ENCODE data around the gene FOXD4L1.
"Not testable (repeated sequence)": the region's sequence is repeated elsewhere in the genome, so short reads cannot be mapped to it uniquely, and the experiment has no call there.

FOXD4L1 gene

DNA sequence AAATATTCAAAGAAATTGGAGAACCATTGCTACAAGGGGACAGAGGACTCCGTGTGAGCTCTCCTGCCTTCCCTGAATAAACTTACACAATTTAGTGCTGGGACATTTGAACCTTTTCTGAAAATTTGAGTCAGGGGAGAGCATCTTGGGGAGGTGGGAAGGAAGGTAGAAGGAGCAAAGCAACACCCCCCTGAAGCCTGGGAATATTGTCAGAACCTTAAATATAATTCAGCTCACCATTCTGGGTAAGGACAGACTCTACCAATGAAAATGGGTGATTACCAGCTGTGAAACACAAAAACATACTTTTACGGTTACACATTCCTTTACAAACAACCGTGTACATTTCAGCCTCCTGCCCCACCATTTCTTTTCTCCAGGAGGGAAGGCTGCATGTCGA is at the start of gene FOXD4L1:
Gene FOXD4L1 (plus strand): TSS at position 301 of the 400 bp plus-strand sequence. CDS start 592 bp downstream, outside the sequence.
- not testable (repeated sequence) for DNase-seq

DNA sequence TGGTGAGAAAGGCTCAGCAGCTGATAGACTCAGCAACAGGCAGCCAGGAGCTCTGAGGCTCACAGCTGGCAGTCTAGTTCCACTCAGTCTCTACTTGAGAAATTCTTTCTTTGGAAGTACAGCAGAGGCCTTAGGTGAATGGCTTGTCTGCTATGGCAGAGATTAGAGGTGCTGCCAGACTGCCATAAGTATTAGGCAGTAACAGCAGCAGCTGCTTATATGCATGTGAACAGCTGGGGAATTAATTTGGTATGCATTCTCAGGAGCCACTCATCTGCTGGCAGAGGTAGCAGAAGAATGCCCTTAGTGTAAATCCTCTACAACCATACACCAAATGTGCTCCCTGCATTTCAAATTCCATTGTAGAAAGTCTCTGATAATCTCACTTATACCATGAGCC is 32.7 kb upstream of the FOXD4L1 start:
- DNase-seq, result not testable (repeated sequence)

DNA sequence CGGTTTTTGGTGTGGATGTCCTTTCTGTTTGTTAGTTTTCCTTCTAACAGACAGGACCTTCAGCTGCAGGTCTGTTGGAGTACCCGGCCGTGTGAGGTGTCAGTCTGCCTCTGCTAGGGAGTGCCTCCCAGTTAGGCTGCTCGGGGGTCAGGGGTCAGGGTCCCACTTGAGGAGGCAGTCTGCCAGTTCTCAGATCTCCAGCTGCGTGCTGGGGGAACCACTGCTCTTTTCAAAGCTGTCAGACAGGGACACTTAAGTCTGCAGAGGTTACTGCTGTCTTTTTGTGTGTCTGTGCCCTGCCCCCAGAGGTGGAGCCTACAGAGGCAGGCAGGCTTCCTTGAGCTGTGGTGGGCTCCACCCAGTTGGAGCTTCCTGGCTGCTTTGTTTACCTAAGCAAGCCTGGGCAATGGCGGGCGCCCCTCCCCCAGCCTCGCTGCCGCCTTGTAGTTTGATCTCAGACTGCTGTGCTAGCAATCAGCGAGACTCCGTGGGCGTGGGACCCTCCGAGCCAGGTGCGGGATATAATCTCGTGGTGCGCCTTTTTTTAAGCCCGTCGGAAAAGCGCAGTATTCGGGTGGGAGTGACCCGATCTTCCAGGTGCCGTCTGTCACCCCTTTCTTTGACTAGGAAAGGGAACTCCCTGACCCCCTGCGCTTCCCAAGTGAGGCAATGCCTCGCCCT is 21.6 kb upstream of the FOXD4L1 start:
- not testable (repeated sequence) for DNase-seq

DNA sequence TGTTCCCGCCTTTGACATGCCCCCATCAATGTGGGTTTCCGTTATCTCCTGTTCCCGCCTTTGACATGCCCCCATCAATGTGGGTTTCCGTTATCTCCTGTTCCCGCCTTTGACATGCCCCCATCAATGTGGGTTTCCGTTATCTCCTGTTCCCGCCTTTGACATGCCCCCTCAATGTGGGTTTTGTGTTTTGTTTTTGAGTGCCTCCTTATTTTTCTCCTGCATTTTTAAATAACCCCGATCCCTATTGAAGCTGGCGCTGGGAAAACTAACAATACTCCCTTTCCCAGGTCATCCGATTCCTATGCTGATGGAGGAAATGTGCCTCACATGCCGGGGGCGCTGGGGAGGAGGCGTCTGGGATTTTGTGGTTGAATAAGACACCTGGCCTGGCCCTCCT is 1.9 kb upstream of the FOXD4L1 start:
- not testable (repeated sequence) for DNase-seq

DNA sequence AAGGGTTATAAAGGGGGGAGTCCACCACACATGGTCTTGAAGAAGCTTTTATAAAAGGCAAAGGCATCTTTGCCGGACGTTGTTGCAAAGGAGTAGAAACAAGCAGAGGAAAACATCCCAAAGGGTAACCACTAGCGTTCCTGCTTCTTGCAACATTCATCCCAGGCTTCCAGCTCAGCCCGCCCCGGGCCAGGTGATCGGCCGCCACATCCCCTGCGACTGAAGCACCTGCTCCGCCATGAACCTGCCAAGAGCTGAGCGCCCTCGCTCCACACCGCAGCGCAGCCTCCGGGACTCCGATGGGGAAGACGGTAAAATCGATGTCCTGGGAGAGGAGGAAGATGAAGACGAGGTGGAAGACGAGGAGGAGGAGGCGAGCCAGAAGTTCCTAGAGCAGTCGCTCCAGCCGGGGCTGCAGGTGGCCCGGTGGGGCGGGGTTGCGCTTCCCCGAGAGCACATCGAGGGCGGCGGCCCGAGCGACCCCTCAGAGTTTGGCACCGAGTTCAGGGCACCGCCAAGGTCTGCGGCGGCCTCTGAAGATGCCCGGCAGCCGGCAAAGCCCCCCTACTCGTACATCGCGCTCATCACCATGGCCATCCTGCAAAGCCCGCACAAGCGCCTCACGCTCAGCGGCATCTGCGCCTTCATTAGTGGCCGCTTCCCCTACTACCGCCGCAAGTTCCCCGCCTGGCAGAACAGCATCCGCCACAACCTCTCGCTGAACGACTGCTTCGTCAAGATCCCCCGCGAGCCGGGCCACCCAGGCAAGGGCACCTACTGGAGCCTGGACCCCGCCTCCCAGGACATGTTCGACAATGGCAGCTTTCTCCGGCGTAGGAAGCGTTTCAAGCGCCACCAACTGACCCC is 787 bp downstream of the FOXD4L1 start:
- not testable (repeated sequence) for DNase-seq

DNA sequence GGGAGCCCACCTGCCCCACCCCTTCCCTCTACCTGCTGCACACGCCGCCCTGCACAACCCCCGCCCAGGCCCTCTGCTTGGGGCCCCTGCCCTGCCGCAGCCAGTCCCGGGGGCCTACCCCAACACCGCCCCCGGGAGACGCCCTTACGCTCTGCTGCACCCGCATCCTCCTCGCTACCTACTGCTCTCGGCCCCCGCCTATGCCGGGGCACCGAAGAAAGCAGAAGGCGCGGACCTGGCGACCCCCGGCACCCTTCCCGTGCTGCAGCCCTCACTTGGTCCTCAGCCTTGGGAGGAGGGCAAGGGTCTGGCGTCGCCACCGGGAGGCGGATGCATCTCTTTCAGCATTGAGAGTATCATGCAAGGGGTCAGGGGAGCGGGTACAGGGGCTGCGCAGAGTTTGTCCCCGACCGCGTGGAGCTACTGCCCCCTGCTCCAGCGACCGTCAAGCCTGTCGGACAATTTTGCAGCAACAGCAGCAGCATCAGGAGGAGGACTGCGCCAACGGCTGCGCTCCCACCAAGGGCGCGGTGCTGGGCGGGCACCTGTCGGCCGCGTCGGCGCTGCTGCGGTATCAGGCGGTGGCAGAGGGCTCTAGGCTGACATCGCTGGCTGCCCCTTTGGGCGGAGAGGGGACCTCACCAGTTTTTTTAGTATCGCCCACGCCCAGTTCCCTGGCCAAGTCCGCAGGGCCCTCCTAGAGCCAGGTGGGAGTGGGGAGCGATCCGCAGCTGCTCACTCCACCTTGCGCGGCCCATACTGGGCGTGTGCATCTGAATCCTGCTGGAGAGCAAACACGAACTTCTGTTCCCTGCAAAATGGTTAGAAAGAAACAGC is 1.6 kb downstream of the FOXD4L1 start:
- not testable (repeated sequence) for DNase-seq

DNA sequence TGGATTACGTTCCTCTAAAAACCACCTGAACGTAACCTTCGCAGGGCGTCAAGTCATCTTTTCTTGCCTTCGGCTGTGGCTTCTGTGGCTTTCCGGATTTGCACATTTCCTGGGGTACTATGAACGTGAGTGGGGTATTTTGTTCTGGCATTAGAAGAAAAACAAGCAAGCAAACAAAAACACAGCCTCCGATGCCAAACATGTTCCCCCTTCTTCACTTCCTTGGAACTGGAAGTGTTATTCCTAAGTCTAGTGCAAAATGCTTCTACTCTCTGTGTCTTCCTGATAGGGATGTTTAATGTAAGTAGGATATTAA is 2.2 kb downstream of the FOXD4L1 start:
- not testable (repeated sequence) for DNase-seq

DNA sequence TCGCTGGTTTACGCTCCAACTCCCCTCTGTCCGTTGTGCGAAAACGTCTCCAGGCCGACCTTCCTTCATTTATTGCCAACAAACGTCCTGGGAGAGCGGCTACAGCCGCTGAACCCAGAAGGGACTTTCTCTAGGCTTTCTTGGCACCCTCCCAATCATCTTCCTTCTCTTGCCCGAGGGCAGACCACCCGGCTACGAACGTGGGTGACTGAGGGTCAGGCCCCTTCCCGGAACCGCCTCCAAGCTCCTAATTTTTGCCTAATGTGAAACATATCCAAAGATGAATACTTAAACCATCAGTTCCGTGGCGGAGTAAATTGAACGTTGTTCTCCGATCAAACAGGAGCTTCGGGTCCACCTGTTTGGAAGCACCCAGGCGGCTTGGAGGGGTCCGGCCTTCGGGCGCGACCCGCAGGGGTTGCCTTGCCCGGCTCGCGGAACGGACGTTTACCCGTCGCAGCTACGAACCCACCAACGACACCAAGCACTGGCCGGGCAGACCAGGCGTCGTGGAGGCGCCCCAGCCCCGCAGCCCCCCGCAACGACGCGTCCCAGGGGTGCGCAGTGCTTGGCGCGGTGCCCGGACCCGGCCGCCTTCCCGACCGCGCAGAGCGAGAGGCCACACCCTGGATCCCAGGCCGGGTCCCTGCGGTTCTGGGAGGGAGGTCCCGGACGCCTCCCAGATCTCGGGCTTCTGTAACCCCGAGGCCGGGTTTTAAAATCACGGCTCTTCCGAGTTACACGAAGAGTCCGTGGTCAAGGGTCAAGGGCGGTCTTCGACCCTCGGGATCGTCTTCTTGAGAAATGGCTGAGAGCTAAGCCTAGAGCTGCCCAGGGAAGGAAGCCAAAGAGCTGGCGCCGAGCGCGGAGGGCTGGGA is 4.0 kb downstream of the FOXD4L1 start:
- DNase-seq, result not testable (repeated sequence)

DNA sequence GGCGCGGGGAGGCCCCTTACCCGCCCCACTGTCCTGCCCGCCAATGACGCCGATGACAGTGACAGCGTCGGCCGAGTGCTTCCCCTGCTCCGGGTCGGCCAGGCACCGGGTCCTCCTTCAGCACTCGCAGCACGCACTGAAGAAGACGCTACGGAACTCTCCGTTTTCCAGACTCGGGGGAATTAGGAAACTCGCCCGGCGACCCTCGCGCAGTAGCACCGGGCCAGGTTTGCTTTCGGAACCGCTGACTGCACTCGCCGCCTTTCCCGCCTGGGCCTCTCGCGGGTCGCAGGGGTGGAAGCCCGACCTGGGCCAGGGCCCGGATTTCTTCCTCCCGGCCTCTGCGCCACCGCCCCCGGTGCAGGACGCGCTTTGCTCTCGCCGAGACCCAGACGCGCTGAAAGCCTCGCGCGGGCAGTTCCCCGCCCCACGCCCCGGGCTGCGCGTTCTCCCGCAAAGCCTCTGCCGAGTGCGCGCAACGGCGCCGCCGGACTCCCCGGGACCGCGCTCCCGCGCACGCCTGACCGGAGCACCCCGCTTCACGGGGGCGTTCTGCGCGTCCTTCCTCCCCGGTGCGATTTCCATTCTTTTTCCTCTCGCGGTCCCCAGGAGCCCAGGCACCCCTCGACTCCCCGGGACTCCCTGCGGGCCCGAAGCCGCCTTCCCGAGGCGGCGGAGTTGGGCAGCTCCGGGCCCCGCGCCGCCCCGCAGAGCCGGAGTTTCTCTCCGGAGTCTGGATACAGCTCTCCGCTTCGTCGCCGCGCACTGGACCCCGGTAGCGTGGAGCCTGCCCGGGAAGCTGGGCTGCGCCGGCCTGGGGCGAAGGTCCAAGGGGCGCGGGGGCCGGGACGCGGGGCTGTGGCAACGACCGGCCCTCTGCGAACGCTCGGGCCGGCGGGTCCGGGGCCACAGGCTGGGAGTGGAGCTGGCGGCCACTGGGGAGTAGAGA is 4.9 kb downstream of the FOXD4L1 start:
- DNase-seq, result not testable (repeated sequence)

DNA sequence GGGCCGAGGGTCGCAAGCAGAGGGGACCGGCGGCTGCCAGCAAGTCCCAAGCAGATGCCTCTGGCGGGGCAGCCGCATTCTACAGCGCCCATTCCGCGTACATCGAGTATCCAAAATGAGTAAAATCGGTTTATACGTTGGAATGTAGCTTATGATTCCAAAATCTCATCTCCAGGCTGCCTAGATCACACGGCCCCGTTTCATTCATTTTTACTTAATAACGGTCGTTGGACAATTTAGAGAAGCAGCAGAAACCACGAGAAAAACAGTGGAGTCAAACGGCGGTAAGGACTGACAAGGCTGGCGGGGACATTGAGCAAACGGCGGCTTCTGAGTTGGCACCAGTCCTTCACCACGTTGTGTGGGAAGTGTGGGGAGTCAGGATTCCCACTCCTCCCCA is 5.6 kb downstream of the FOXD4L1 start:
- not testable (repeated sequence) for DNase-seq

DNA sequence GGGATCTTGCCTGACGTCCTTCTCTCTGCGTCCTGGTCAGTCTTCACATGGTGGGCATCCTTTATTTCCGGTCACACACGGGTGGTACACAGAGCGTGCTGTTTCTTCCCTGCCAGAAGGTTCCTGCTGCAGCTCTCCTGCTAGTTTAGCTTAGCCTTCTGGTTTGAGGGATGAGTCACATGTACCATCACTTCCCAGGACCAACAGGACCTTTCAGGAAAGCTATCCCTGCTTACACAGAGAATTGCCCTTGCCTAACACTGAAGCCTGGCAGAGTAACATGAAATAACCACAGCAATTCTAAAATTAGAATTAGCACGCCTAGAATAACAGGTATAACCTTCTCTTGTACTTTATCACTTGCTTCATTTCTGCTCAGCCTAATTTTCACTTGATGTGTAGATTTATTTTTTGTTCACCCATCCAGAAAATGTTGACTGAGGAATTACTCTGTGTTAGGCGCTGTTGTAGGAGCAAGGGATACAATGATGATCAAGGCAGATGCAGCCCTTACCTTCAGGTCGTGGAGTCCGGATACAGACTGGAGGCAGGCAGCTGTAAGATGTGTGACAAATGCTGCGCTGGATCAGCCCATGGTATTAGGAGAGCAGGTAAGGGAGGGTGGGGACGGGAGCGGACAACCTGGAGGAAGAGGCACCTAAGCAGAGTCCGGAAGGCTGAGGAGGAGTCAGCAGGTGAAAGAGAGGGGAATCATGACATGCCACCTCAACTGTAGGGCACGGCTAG is 9.1 kb downstream of the FOXD4L1 start:
- DNase-seq, result not testable (repeated sequence)

DNA sequence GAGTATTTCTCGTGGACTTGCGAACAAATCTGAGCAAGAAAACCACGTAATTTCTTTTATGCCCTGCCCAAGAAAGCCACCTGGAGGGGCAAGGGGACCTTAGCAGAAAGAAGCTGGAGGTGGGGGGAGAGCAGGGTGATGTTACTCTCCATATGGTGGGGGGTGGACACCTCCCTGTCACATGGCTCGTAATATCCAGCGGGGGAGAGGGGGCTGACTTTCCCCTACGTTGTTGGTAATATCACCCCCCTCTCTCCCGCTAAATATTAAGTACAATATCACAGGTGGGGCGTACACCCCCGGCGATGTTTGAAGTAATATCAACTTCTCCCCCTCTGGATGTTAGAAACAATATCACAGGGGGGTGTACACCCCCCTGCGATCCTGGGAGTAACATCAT is 9.7 kb downstream of the FOXD4L1 start:
- not testable (repeated sequence) for DNase-seq

DNA sequence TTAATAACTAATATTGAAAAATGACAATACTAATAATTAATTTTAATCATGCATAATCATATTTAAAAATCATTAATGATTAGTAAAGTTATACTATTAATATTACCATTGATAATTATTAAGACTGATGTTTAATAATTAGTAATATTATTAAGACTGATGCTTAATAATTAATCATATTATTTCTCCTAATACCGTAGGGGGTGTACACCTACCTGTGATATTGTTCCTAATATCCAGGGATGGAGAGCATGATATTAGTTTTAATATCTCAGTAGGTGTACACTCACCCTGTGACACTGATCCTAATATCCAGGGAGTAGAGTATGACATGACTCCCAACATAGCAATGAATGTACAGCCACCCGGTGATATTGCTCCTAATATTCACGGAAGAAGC is 12.4 kb downstream of the FOXD4L1 start:
- DNase-seq, result not testable (repeated sequence)

DNA sequence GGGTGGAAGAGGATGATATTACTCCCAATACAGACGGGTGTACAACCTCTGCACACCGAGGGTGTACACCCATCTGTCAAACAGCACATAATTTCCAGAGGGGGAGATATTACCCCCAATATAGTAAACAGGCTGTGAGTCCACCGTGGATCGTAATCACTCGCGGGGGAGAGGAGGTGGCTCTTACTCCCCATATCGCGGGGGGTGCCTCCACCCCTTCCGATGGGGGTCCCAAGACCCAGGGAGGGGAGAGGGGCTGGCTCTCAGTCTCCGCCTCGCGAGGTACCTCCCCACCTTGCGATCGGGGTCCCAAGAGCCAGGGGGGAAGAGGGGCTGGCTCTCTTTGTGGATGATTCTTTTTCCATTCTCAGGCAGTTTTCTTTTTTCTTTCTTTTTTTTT is 13.4 kb downstream of the FOXD4L1 start:
- DNase-seq, result not testable (repeated sequence)

DNA sequence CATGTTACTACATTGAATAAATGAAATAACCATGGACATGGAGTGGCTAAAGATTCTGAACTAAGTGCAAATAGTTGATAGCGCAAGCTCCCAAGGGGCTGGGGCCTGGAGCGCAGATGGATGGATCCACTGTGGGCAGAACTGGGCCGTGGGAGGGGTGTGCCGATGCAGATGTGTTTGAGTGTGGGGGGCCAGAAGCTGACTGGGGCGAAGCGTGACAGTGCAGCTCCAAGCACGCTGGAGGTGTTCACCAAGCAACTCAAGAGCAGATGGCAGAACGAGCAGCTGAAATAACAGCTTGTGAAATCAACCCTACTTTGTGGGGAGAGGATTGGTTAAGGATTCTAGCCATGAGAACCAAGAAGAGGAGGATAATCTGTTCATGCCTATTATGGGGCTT is 17.0 kb downstream of the FOXD4L1 start:
- not testable (repeated sequence) for DNase-seq

DNA sequence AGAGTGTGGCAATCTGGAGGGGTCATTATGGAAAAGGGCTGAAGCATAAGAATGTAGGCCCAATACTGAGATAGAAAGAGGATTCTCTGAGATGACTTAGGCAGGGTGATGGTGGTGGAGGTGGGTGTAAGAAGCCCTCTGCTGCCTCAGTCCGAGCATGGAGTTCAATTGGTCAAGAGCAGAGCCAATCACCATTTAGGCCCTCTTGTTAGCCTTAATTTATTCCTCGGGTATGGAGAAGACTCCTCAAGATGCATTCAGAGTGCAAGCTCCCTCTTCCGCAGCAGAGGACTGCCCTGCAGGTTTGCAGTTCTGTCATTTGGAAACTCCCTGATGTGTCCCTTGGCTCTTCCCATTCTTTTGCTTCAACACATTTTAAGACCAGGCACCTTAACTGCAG is 17.5 kb downstream of the FOXD4L1 start:
- not testable (repeated sequence) for DNase-seq

DNA sequence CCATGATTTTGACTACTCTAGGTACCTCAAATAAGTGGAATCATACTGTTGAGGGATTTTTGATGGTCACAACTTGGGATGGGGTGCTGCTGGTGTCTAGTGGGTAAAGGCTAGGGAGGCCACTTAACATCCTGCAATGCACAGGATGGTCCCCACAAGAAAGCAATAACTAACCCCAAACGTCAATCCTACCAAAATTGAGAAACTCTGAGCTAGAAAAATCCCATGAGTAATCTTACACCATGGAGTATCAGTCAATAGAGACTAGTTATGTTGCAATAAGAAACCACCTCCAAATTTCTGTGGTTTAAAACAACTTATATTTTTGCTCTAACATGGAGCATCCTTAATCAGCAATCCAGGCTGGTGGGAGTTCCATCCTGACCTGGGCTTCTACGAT is 18.6 kb downstream of the FOXD4L1 start:
- DNase-seq, result not testable (repeated sequence)

DNA sequence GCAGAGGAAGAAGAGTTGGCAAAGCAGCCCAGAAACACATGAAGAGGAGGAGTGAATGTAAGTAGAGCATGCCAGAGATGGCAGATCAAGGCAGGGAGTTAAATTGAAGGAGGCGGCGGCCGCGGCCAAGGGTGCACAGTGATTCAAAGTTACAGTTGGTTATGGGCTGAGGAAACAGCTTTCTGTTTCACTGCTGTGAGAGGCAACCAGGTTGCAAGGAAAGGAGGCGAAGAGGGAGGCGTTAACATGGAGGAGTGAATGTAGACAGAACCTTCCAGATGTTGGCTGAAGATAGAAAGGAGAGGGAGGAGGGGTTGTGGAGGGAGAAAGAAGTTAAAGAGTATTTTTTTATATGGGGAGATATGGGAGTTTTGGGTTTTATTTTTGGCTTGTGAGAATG is 22.4 kb downstream of the FOXD4L1 start:
- not testable (repeated sequence) for DNase-seq

DNA sequence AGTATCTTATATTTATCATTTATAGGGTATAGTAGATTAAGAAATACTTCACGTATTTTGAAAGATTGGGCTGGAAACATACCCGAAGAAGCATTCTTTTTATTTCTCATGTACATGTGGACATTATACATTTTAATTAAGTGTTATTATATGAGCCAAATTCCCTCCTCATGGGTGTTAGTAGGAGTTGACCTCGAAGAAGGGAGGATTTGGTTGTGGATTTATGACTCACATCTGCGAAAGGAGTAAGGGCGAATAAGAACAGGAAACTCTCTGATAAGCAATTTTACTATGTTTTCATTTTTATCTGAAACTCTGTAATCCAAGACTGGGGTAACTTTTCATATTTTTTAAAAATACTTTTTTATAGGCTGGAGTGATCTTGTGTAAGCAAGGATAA is 23.0 kb downstream of the FOXD4L1 start:
- DNase-seq, result not testable (repeated sequence)

DNA sequence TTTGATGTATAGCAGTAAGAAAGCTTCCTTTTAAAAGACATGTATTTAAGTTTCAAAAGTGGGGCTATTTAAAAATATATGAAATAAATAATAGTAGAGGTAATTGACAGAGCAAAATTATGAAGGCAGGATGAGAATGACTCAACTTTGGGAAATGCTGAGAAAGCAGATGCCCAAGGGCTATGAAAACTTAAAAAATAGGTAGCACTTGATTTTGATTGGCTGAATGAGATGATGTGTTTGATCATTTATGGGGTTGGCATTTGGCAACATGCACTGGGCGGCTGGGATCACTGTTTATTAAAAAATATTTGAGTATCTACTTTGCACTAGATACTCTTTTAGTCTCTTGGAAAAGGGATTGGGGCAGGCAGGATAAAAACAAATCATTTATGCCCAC is 26.5 kb downstream of the FOXD4L1 start:
- not testable (repeated sequence) for DNase-seq

Measured in Kasumi-1 (cell line).